ENCODE data around the gene NGEF. TPM values are rescaled to one million over a fixed set of nuclear protein-coding genes. Genes with fewer than 3 reads are reported as not detected.

Gene NGEF
- total and polyA plus RNA-seq, 9 of the 15 experiments (the other 6 are each of a cell fraction or from before 2014, with no cell fraction given), result 0.07 to 0.17 (median 0.09) TPM; not detected in 6

DNA sequence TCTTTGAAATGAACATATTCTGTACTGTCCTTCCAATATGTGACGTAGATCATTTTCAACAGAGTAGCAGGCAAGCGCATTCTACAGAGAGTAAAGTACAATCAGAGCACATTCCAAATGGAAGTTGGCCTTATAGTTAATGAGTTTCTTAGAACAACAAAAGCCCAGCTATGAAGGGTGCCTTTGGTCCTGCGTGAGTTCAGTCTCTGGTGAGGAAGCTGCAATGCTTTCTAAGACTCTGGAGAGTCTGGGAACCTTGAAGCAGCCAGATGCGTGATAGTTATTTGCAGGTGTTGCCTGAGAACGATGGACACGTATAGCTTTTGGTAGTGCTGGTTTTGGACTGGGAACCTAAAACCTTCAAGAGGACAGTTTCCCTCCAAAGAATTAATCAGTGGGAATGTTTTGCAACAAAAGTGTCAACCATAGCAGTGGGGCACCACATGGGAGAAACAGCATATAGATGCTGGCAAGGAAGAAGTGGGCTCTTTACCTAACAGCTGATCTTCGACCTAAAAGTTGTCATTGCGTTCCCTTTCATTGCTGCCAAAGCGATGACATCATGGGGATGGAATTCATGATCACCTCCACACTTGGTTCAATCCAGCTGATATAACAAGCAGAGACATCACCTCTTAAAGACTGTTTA lies 152.3 kb downstream of the NGEF start:
- Histone ChIP-seq H3K9ac (ENCODE audit: insufficient read depth in 1 of 2, low read depth in 2 of 2, low read length in 2 of 2) (no peak overlapping the region), H2AFZ (ENCODE audit: low read depth, low read length) (no peak overlapping the region), H3K4me1 (replicated peaks in 1 of 2; ENCODE audit: control insufficient read depth in 2 of 2, insufficient read depth in 2 of 2, low read length in 2 of 2) (no peaks in the 10 kb centered on the region), H3K36me3 (ENCODE audit: control insufficient read depth, insufficient read depth, low read length) (peaks cover 41% of the 10 kb centered on the region; the same call in 2 of the 3 replicates), H3K79me2 (ENCODE audit: control insufficient read depth, insufficient read depth, low read length) (no peaks in the 10 kb centered on the region), H3K4me2 (ENCODE audit: insufficient read depth, low read length) (no peak overlapping the region), H3K9me3 (replicated peaks; ENCODE audit: control insufficient read depth, insufficient read depth, low read depth, low read length) (no peaks in the 10 kb centered on the region), H3K9me1 (ENCODE audit: control insufficient read depth, insufficient read depth, low read length) (no peaks in the 10 kb centered on the region), H3K27me3 (ENCODE audit: control insufficient read depth in 2 of 2, insufficient read depth in 2 of 2, low read length in 2 of 2) (no peaks in the 10 kb centered on the region), H4K20me1 (replicated peaks; ENCODE audit: control insufficient read depth, insufficient read depth, low read length) (no peaks in the 10 kb centered on the region), H3K27ac (ENCODE audit: extremely low read depth, low read depth, low read length) (no peak overlapping the region), H3K4me3 (no peak overlapping the region)
- 95% methylated on average over 7 of the region's 9 CpGs for WGBS (ENCODE audit: insufficient coverage, low coverage, missing lambda C conversion rate)
- in situ Hi-C loops (cut with MboI) (no loop called here), intact Hi-C loops (cut with micrococcal nuclease) (no loop called here)
- POLR2A ChIA-PET, result no interaction called here
- CTCF ChIA-PET (ENCODE audit: low intra/inter-chr PET ratio), result interaction anchor here (0.6 kb wide), 1 partner anchor 420 kb away, joined by 3 read pairs; no protein-coding TSS in a partner anchor
- DNase-seq (ENCODE audit: extremely low read depth in 1 of 4, low spot score in 3 of 4) (no peak), ATAC-seq (no peak), FAIRE-seq (no peak)
- no TSS peak for BruUV-seq (replicated peaks)
- TF ChIP-seq, protein P1, sequence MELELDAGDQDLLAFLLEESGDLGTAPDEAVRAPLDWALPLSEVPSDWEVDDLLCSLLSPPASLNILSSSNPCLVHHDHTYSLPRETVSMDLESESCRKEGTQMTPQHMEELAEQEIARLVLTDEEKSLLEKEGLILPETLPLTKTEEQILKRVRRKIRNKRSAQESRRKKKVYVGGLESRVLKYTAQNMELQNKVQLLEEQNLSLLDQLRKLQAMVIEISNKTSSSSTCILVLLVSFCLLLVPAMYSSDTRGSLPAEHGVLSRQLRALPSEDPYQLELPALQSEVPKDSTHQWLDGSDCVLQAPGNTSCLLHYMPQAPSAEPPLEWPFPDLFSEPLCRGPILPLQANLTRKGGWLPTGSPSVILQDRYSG (tag; conservative IDR thresholded peaks at IDR 0.05; ENCODE audit: low read depth), result no peak
- TF ChIP-seq ATF3 (IDR thresholded peaks at IDR 0.05) (peak; percentile 63), ATF3 (CRISPR knock-in tag; conservative IDR thresholded peaks at IDR 0.05) (no peak), RBFOX2 (IDR thresholded peaks at IDR 0.05; ENCODE audit: low read depth, low read length) (no peak), ATF7 (IDR thresholded peaks at IDR 0.05) (peak; percentile 29; the same call in 1 of the 2 replicates)

Measured in K562 (cell line).